KOPT-K1 (cell line): ENCODE data around the gene MKI67.
"Not testable (repeated sequence)": the region's sequence is repeated elsewhere in the genome, so short reads cannot be mapped to it uniquely, and the experiment has no call there.

Experiments used
- H3K27ac ChIP-seq: fragments of 200-600 bp; sonication (generic); 2 replicates; pipeline ENCODE4 v1.5.1; 2016; ENCODE audit warnings: antibody characterized with exemption, mild to moderate bottlenecking, low read depth, low read length; ENCODE audit not compliant: poor library complexity, severe bottlenecking
- H3K36me3 ChIP-seq: fragments of 200-600 bp; sonication (generic); 2 replicates; pipeline ENCODE4 v1.5.1; 2017; ENCODE audit warnings: antibody characterized with exemption, mild to moderate bottlenecking, low read length, moderate library complexity; ENCODE audit not compliant: insufficient read depth
- H3K9me3 ChIP-seq: fragments of 200-600 bp; sonication (generic); 2 replicates; pipeline ENCODE4 v1.5.1; 2017; ENCODE audit warnings: antibody characterized with exemption, low read length, mild to moderate bottlenecking; ENCODE audit not compliant: insufficient read depth, poor library complexity, severe bottlenecking

The MKI67 gene

GRCh38 chr10:128102480-128103228, 23.6 kb downstream of the MKI67 start:
- Histone ChIP-seq H3K27ac (peak overlapping the region; percentile 40), H3K36me3 (peaks cover 100% of the 10 kb centered on the region), H3K9me3 (no peaks in the 10 kb centered on the region)

- no peaks in the 10 kb centered on the region for H3K9me3 ChIP-seq
- H3K27ac ChIP-seq, result no peak overlapping the region
- H3K36me3 ChIP-seq, result peaks cover 100% of the 10 kb centered on the region
These were observed 24.3 kb downstream of the MKI67 start for GRCh38 chr10:128101901-128102300.

- H3K9me3 ChIP-seq, result no peaks in the 10 kb centered on the region
- H3K36me3 ChIP-seq, result peaks cover 100% of the 10 kb centered on the region
- H3K27ac ChIP-seq, result no peak overlapping the region
These were observed 26.3 kb downstream of the MKI67 start for GRCh38 chr10:128099901-128100300.

GRCh38 chr10:128098631-128099030, 27.6 kb downstream of the MKI67 start:
- no peaks in the 10 kb centered on the region for H3K9me3 ChIP-seq
- H3K27ac ChIP-seq, result no peak overlapping the region
- H3K36me3 ChIP-seq, result peaks cover 87% of the 10 kb centered on the region

- H3K9me3 ChIP-seq, result no peaks in the 10 kb centered on the region
- peaks cover 79% of the 10 kb centered on the region for H3K36me3 ChIP-seq
- H3K27ac ChIP-seq, result no peak overlapping the region
These were observed 28.4 kb downstream of the MKI67 start for GRCh38 chr10:128097783-128098182.

GRCh38 chr10:128096486-128097199, 29.6 kb downstream of the MKI67 start:
- H3K36me3 ChIP-seq, result peaks cover 67% of the 10 kb centered on the region
- no peaks in the 10 kb centered on the region for H3K9me3 ChIP-seq

GRCh38 chr10:128095753-128096469, 30.3 kb downstream of the MKI67 start:
- Histone ChIP-seq H3K36me3 (peaks cover 60% of the 10 kb centered on the region), H3K9me3 (no peaks in the 10 kb centered on the region), H3K27ac (no peak overlapping the region)

More at GRCh38 chr10:128096486-128097199, 29.6 kb downstream of the MKI67 start:
- no peak overlapping the region for H3K27ac ChIP-seq

- Histone ChIP-seq H3K36me3 (peaks cover 53% of the 10 kb centered on the region), H3K9me3 (no peaks in the 10 kb centered on the region), H3K27ac (no peak overlapping the region)
These were observed 31.0 kb downstream of the MKI67 start for GRCh38 chr10:128095027-128095752.

- not testable (repeated sequence) for H3K27ac ChIP-seq, H3K9me3 ChIP-seq
- H3K36me3 ChIP-seq, result peaks cover 47% of the 10 kb centered on the region
These were observed 31.6 kb downstream of the MKI67 start for GRCh38 chr10:128094596-128094995.

- Histone ChIP-seq H3K27ac (no peak overlapping the region), H3K36me3 (peaks cover 25% of the 10 kb centered on the region), H3K9me3 (no peaks in the 10 kb centered on the region)
These were observed 33.8 kb downstream of the MKI67 start for GRCh38 chr10:128092454-128092853.

GRCh38 chr10:128091636-128092210, 34.5 kb downstream of the MKI67 start:
- Histone ChIP-seq H3K27ac (no peak overlapping the region), H3K9me3 (no peaks in the 10 kb centered on the region), H3K36me3 (peaks cover 18% of the 10 kb centered on the region)

GRCh38 chr10:128087884-128088709, 38.1 kb downstream of the MKI67 start:
- H3K27ac ChIP-seq, result no peak overlapping the region
- no peaks in the 10 kb centered on the region; the same call in 1 of the 2 replicates for H3K36me3 ChIP-seq
- H3K9me3 ChIP-seq, result no peaks in the 10 kb centered on the region

- no peaks in the 10 kb centered on the region; the same call in 1 of the 2 replicates for H3K36me3 ChIP-seq
- H3K27ac ChIP-seq, result no peak overlapping the region
- H3K9me3 ChIP-seq, result no peaks in the 10 kb centered on the region
These were observed 38.9 kb downstream of the MKI67 start for GRCh38 chr10:128087146-128087883.
